Fibroblast of lung (primary cell): ENCODE data around the gene CROCC. TPM values are rescaled to one million over a fixed set of nuclear protein-coding genes. Genes with fewer than 3 reads are reported as not detected.

Experiments
- DNase-seq, 2 donors: peaks; one replicate each; pipeline versions ENCODE4 v3.0.0 to v3.0.0-alpha.2; 2010; ENCODE audit warnings: low read depth in 2 of 2
- H2AFZ ChIP-seq: 2 replicates; pipeline ENCODE4 v1.5.1; 2012; ENCODE audit warnings: low read length, control low read depth, inconsistent platforms
- H3K27ac ChIP-seq: 2 replicates; pipeline ENCODE4 v1.5.1; 2011; ENCODE audit warnings: low read length, control low read depth; ENCODE audit not compliant: insufficient read depth
- H3K27me3 ChIP-seq: 2 replicates; pipeline ENCODE4 v1.5.1; 2011; ENCODE audit warnings: mild to moderate bottlenecking, low read length; ENCODE audit not compliant: control insufficient read depth, insufficient read depth
- H3K36me3 ChIP-seq: 2 replicates; pipeline ENCODE4 v1.5.1; 2011; ENCODE audit warnings: low read length; ENCODE audit not compliant: control insufficient read depth, insufficient read depth
- H3K4me1 ChIP-seq: 2 replicates; pipeline ENCODE4 v1.5.1; 2011; ENCODE audit warnings: low read length; ENCODE audit not compliant: control insufficient read depth, insufficient read depth; ENCODE audit errors: extremely low read depth
- H3K4me2 ChIP-seq: 2 replicates; pipeline ENCODE4 v1.5.1; 2011; ENCODE audit warnings: low read length, control low read depth; ENCODE audit not compliant: insufficient read depth; ENCODE audit errors: extremely low read depth
- H3K4me3 ChIP-seq, 4 experiments: fragments of 200-600 bp in 1 of 4; sonication (generic) in 1 of 4; replicated peaks in 1 of 4; 2 replicates each; pipeline ENCODE4 v1.5.1; 2011 to 2016; ENCODE audit warnings: low read length in 4 of 4, low read depth in 3 of 4, mild to moderate bottlenecking in 3 of 4, control low read depth in 2 of 4, inconsistent platforms in 1 of 4, mixed read lengths in 1 of 4; ENCODE audit not compliant: insufficient read depth in 1 of 4; ENCODE audit errors: control extremely low read depth in 1 of 4
- H3K79me2 ChIP-seq: 2 replicates; pipeline ENCODE4 v1.5.1; 2012; ENCODE audit warnings: mild to moderate bottlenecking, low read length, inconsistent platforms; ENCODE audit not compliant: control insufficient read depth, insufficient read depth
- H3K9ac ChIP-seq: 2 replicates; pipeline ENCODE4 v1.5.1; 2011; ENCODE audit warnings: mild to moderate bottlenecking, low read length, control low read depth; ENCODE audit not compliant: insufficient read depth
- H3K9me3 ChIP-seq: 2 replicates; pipeline ENCODE4 v1.5.1; 2012; ENCODE audit warnings: low read depth, low read length; ENCODE audit not compliant: control insufficient read depth, insufficient read depth
- H4K20me1 ChIP-seq: 2 replicates; pipeline ENCODE4 v1.5.1; 2011; ENCODE audit warnings: low read length; ENCODE audit not compliant: control insufficient read depth, insufficient read depth; ENCODE audit errors: extremely low read depth
- CTCF ChIP-seq, 2 donors: IDR thresholded peaks in 1 of 2; conservative IDR thresholded peaks in 1 of 2; 1 replicate in 1 of 2; 2 replicates in 1 of 2; pipeline ENCODE4 v1.5.1; 2011 to 2012; ENCODE audit warnings: low read length in 2 of 2, control low read depth in 1 of 2, inconsistent platforms in 1 of 2, low read depth in 1 of 2, mild to moderate bottlenecking in 1 of 2
- EZH2 ChIP-seq: IDR thresholded peaks from 2 replicates; pipeline ENCODE4 v1.5.1; 2012; ENCODE audit warnings: low read length, control low read depth, mild to moderate bottlenecking; ENCODE audit errors: missing control alignments
- polyA plus RNA-seq, 2 donors: library from polyadenylated mRNA; depleted of rRNA in 1 of 2; stranded (reverse) in 1 of 2; unstranded in 1 of 2; fragments of >200 nt; gene quantifications; 2 replicates each; pipeline ENCODE4 v1.2.1, GENCODE V29; 2011 to 2012; ENCODE audit warnings: missing spikeins in 1 of 2
- total RNA-seq: library from RNA; depleted of rRNA; stranded (reverse); fragments of >200 nt; gene quantifications from 2 replicates; pipeline ENCODE4 v1.2.1, GENCODE V29; 2014

The CROCC gene
- total and polyA plus RNA-seq, 2 donors (not counting 1 experiment from before 2014, with no cell fraction given) = 3.8 to 20.3 TPM

- no peak overlapping the region for H3K9ac ChIP-seq
- H3K79me2 ChIP-seq = no peaks in the 10 kb centered on the region
- no peaks in the 10 kb centered on the region for H3K36me3 ChIP-seq
- H4K20me1 ChIP-seq = no peaks in the 10 kb centered on the region
- H3K4me2 ChIP-seq = peak overlapping the region; percentile 79
- H3K9me3 ChIP-seq = no peaks in the 10 kb centered on the region
- peak overlapping the region; percentile 33 to 70 (median 68) for H3K4me3 ChIP-seq
- TF ChIP-seq EZH2 = no peak
- TF ChIP-seq CTCF (conservative IDR thresholded peaks at IDR 0.05 in 1 of 2, IDR thresholded peaks at IDR 0.05 in 1 of 2; ENCODE audit: low read depth in 1 of 2, low read length in 2 of 2) = no peak
- peak overlapping the region; percentile 62 for H2AFZ ChIP-seq
- no peaks in the 10 kb centered on the region for H3K27me3 ChIP-seq
- DNase-seq = no peak
- H3K27ac ChIP-seq = peak overlapping the region; percentile 100
- H3K4me1 ChIP-seq = peaks cover 11% of the 10 kb centered on the region
These were observed 18.3 kb upstream of the CROCC start for GRCh38 chr1:16903458-16903796.

- H3K27ac ChIP-seq = peak overlapping the region; percentile 100
- peak; percentile 96 to 98 for DNase-seq
- H3K9ac ChIP-seq = peak overlapping the region; percentile 100
- H4K20me1 ChIP-seq = no peaks in the 10 kb centered on the region
- peaks cover 11% of the 10 kb centered on the region for H3K4me1 ChIP-seq
- TF ChIP-seq EZH2 = no peak
- H2AFZ ChIP-seq = peak overlapping the region; percentile 99
- no peaks in the 10 kb centered on the region for H3K27me3 ChIP-seq
- H3K36me3 ChIP-seq = no peaks in the 10 kb centered on the region
- peak overlapping the region; percentile 65 to 78 (median 68) for H3K4me3 ChIP-seq
- H3K79me2 ChIP-seq = no peaks in the 10 kb centered on the region
- peak overlapping the region; percentile 92 for H3K4me2 ChIP-seq
- H3K9me3 ChIP-seq = no peaks in the 10 kb centered on the region
These were observed 17.1 kb upstream of the CROCC start for GRCh38 chr1:16904560-16905109.

DNA sequence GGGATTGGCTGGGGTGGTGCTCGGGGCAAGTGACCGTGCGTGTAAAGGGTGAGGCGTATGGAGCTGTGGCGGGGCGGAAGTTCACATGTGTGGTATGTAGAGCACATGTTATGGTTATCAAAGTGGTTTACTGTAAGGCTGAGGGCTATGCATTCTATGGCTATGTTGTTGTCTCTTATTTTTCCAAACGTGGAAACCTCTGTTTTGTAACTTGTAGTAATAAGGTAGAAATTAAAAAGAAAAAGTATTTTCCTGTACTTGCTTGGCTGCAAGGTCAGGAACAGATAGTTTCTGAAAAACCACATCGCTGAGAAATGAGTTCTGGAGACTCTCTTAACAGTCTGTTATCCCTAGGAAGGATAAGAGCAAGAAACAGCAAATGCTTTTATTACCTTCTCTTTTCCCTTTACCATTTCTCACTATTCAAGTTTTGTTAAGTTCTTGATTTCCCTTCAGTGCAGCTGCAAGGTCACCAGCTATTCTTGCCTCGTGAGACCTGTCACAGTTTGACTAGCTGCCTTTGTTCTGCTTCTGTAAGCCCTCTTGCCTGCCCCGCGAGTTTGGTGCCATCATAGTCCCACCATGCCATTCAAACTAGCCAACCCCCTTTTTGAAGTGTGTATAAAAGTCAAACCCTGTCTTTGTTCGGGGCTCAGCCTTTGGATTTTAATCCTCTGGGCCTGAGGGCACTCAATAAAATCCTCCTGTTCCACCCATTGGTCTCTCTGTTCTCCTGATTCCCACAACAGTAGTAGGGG, 16.4 kb upstream of the CROCC start:
- no peaks in the 10 kb centered on the region for H3K9me3 ChIP-seq
- H3K79me2 ChIP-seq = no peaks in the 10 kb centered on the region
- peak overlapping the region; percentile 92 for H3K4me2 ChIP-seq
- peak overlapping the region; percentile 100 for H3K27ac ChIP-seq
- no peak for TF ChIP-seq EZH2
- no peak for TF ChIP-seq CTCF (conservative IDR thresholded peaks at IDR 0.05 in 1 of 2, IDR thresholded peaks at IDR 0.05 in 1 of 2; ENCODE audit: low read depth in 1 of 2, low read length in 2 of 2)
- peak overlapping the region; percentile 99 for H2AFZ ChIP-seq
- H3K4me3 ChIP-seq = peak overlapping the region; percentile 47 to 69 (median 66)
- H3K4me1 ChIP-seq = peaks cover 11% of the 10 kb centered on the region
- DNase-seq = peak; percentile 87 to 96
- H3K9ac ChIP-seq = peak overlapping the region; percentile 100
- H4K20me1 ChIP-seq = no peaks in the 10 kb centered on the region
- no peaks in the 10 kb centered on the region for H3K36me3 ChIP-seq
- H3K27me3 ChIP-seq = no peaks in the 10 kb centered on the region
